CD14-positive monocyte (primary cell): ENCODE results near the gene PRKCA. TPM values are rescaled to one million over a fixed set of nuclear protein-coding genes. Genes with fewer than 3 reads are reported as not detected.

Experiments used
- DNase-seq, 3 donors: peaks; one replicate each; pipeline ENCODE4 v3.0.0-alpha.2; 2011 to 2022
- H2AFZ ChIP-seq: 2 replicates; pipeline ENCODE4 v1.6.0; 2012; ENCODE audit warnings: mild to moderate bottlenecking, low read depth, low read length, inconsistent platforms; ENCODE audit not compliant: insufficient read depth, poor library complexity, severe bottlenecking
- H3K27ac ChIP-seq, 2 donors: 1 replicate in 1 of 2; 2 replicates in 1 of 2; pipeline ENCODE4 v1.5.1; 2012 to 2013; ENCODE audit warnings: low read length in 2 of 2, control low read depth in 1 of 2, inconsistent platforms in 1 of 2, low read depth in 1 of 2, mild to moderate bottlenecking in 1 of 2
- H3K27me3 ChIP-seq, 2 donors: one replicate each; pipeline versions ENCODE4 v1.6.0 to v1.6.1; 2011 to 2013; ENCODE audit warnings: low read length in 2 of 2; ENCODE audit not compliant: control insufficient read depth in 2 of 2, insufficient read depth in 2 of 2
- H3K36me3 ChIP-seq, 2 donors: replicated peaks in 1 of 2; 1 replicate in 1 of 2; 2 replicates in 1 of 2; pipeline versions ENCODE4 v1.5.1 to v1.6.1; 2012 to 2013; ENCODE audit warnings: low read length in 2 of 2, control low read depth in 1 of 2, inconsistent platforms in 1 of 2, mild to moderate bottlenecking in 1 of 2; ENCODE audit not compliant: insufficient read depth in 2 of 2, control insufficient read depth in 1 of 2
- H3K4me1 ChIP-seq, 2 donors: 1 replicate in 1 of 2; 2 replicates in 1 of 2; pipeline versions ENCODE4 v1.5.1 to v1.6.1; 2012 to 2013; ENCODE audit warnings: low read length in 2 of 2, control low read depth in 1 of 2, inconsistent platforms in 1 of 2, mild to moderate bottlenecking in 1 of 2, moderate library complexity in 1 of 2; ENCODE audit not compliant: insufficient read depth in 2 of 2, control insufficient read depth in 1 of 2
- H3K4me2 ChIP-seq: replicated peaks from 2 replicates; pipeline ENCODE3; 2012; ENCODE audit warnings: low read length, moderate library complexity, mild to moderate bottlenecking; ENCODE audit not compliant: poor library complexity, severe bottlenecking; ENCODE audit errors: extremely low read depth
- H3K4me3 ChIP-seq, 3 experiments: fragments of 200-600 bp in 1 of 3; sonication (generic) in 1 of 3; replicated peaks in 1 of 3; 1 replicate in 2 of 3; 2 replicates in 1 of 3; pipeline ENCODE4 v1.5.1; 2011 to 2013; ENCODE audit warnings: low read length in 3 of 3, mild to moderate bottlenecking in 3 of 3, control low read depth in 2 of 3, low read depth in 2 of 3, inconsistent platforms in 1 of 3, moderate library complexity in 1 of 3
- H3K79me2 ChIP-seq: 2 replicates; pipeline ENCODE4 v1.6.0; 2012; ENCODE audit warnings: mild to moderate bottlenecking, control low read depth, inconsistent platforms, low read length, moderate library complexity; ENCODE audit not compliant: insufficient read depth
- H3K9ac ChIP-seq: 2 replicates; pipeline ENCODE4 v1.6.0; 2017; ENCODE audit warnings: low read length, mild to moderate bottlenecking; ENCODE audit not compliant: insufficient read depth, poor library complexity, severe bottlenecking
- H3K9me3 ChIP-seq, 2 donors: replicated peaks in 1 of 2; 1 replicate in 1 of 2; 2 replicates in 1 of 2; pipeline versions ENCODE4 v1.5.1 to v1.6.1; 2012 to 2013; ENCODE audit warnings: low read length in 2 of 2, control low read depth in 1 of 2; ENCODE audit not compliant: control insufficient read depth in 1 of 2, insufficient read depth in 1 of 2
- H4K20me1 ChIP-seq: 2 replicates; pipeline ENCODE4 v1.6.0; 2012; ENCODE audit warnings: mild to moderate bottlenecking, low read length, control low read depth, moderate library complexity; ENCODE audit not compliant: insufficient read depth
- H3K27ac Mint-ChIP-seq, 7 donors: one replicate each; pipeline ENCODE4 v1.8.0; 2020; ENCODE audit warnings: mild to moderate bottlenecking in 7 of 7, mixed read lengths in 7 of 7, moderate library complexity in 6 of 7, inconsistent platforms in 2 of 7
- H3K27me3 Mint-ChIP-seq, 3 donors: one replicate each; pipeline ENCODE4 v1.8.0; 2021 to 2022; ENCODE audit warnings: low read depth in 3 of 3, mild to moderate bottlenecking in 3 of 3, mixed read lengths in 3 of 3, moderate library complexity in 3 of 3, inconsistent platforms in 1 of 3
- H3K36me3 Mint-ChIP-seq, 2 donors: one replicate each; pipeline ENCODE4 v1.8.0; 2020; ENCODE audit warnings: mixed read lengths in 2 of 2, inconsistent platforms in 1 of 2, mild to moderate bottlenecking in 1 of 2
- H3K4me1 Mint-ChIP-seq: one replicate; pipeline ENCODE4 v1.8.0; 2020; ENCODE audit warnings: mild to moderate bottlenecking, mixed read lengths
- H3K4me3 Mint-ChIP-seq, 2 donors: one replicate each; pipeline ENCODE4 v1.8.0; 2020; ENCODE audit warnings: mild to moderate bottlenecking in 2 of 2, mixed read lengths in 2 of 2, moderate library complexity in 1 of 2
- H3K9me3 Mint-ChIP-seq, 7 donors: one replicate each; pipeline ENCODE4 v1.8.0; 2020 to 2022; ENCODE audit warnings: mixed read lengths in 7 of 7, mild to moderate bottlenecking in 6 of 7, moderate library complexity in 6 of 7, inconsistent platforms in 2 of 7
- CTCF ChIP-seq: fragments of 200-600 bp; IDR thresholded peaks from one replicate; pipeline ENCODE4 v1.8.0; 2022; ENCODE audit warnings: antibody characterized with exemption, mild to moderate bottlenecking
- WGBS: methylation state at CpG from one replicate; pipeline ENCODE4 v1.1.5; 2013; ENCODE audit warnings: missing lambda C conversion rate; ENCODE audit not compliant: insufficient coverage; 5-methylcytosine and 5-hydroxymethylcytosine counted together
- intact Hi-C, 2 donors: fragments of 100-400 bp; cut with micrococcal nuclease; formaldehyde crosslinking; loops; one replicate each; pipeline versions ENCODE4 v1.15.0 to v1.15.1; 2023
- polyA plus RNA-seq, 3 donors: library from polyadenylated mRNA; depleted of rRNA in 1 of 3; unstranded in 2 of 3; stranded (reverse) in 1 of 3; fragments of 300-500 nt in 2 of 3; fragments of >200 nt in 1 of 3; fragmentation: Illumina TruSeq in 2 of 3; gene quantifications; 1 replicate in 2 of 3; 2 replicates in 1 of 3; pipeline ENCODE4 v1.2.3, GENCODE V29; 2012 to 2021

PRKCA gene
- polyA plus RNA-seq, 3 donors = 0.22 to 7.1 (median 0.30) TPM

GRCh38 chr17:66369830-66370229, 67.4 kb downstream of the PRKCA start:
- H3K27me3 ChIP-seq = no peaks in the 10 kb centered on the region
- no peak for TF ChIP-seq CTCF
- no peaks in the 10 kb centered on the region for H3K9me3 ChIP-seq
- DNase-seq = no peak
- H3K4me3 ChIP-seq = no peak overlapping the region
- H3K4me1 Mint-ChIP-seq = peaks cover 9% of the 10 kb centered on the region
- H3K79me2 ChIP-seq = no peaks in the 10 kb centered on the region
- H3K4me1 ChIP-seq = no peaks in the 10 kb centered on the region
- H3K36me3 Mint-ChIP-seq = peaks cover 12 to 24% of the 10 kb centered on the region in 2 donors
- peaks cover under 1% of the 10 kb centered on the region for H4K20me1 ChIP-seq
- WGBS = no CpG with 5 or more reads among the region's 4 CpGs
- H2AFZ ChIP-seq = no peak overlapping the region
- H3K4me3 Mint-ChIP-seq = no peak overlapping the region
- no peak overlapping the region for H3K9ac ChIP-seq
- H3K9me3 Mint-ChIP-seq = no peaks in the 10 kb centered on the region
- H3K27ac ChIP-seq = no peak overlapping the region
- no peaks in the 10 kb centered on the region for H3K36me3 ChIP-seq
- peaks cover 0 to 5% (median 4%) of the 10 kb centered on the region in 3 donors for H3K27me3 Mint-ChIP-seq
- intact Hi-C loops = no loop called here
- H3K4me2 ChIP-seq = no peak overlapping the region
- no peak overlapping the region for H3K27ac Mint-ChIP-seq

DNA sequence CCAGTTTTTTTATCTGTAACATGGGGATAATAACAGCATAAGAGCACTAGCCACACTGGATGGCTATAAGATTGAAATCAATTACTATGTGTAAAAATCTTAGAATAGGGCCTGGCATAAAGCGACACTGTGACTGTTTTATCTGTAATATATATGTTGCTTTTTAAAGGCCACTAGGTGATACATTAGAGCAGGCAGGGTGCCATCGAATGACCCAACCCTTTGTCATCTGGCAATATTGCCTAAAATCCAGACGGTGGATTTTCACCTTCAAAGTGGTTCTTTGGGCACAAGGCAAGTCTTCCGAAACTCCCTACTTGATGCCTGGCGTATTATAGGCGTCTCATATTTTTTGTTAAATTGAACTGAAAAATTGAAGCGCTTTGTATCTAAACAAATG, 69.1 kb downstream of the PRKCA start:
- H3K4me1 Mint-ChIP-seq = peaks cover 3% of the 10 kb centered on the region
- no peaks in the 10 kb centered on the region for H3K9me3 Mint-ChIP-seq
- Histone ChIP-seq H3K9ac (no peak overlapping the region), H3K4me2 (no peak overlapping the region), H3K27ac (no peak overlapping the region), H3K4me1 (no peaks in the 10 kb centered on the region), H3K79me2 (no peaks in the 10 kb centered on the region), H3K9me3 (no peaks in the 10 kb centered on the region), H3K27me3 (no peaks in the 10 kb centered on the region), H3K4me3 (no peak overlapping the region), H3K36me3 (no peaks in the 10 kb centered on the region), H2AFZ (no peak overlapping the region), H4K20me1 (no peaks in the 10 kb centered on the region)
- no peaks in the 10 kb centered on the region for H3K27me3 Mint-ChIP-seq
- DNase-seq = no peak
- no peak overlapping the region for H3K4me3 Mint-ChIP-seq
- no peak for TF ChIP-seq CTCF
- intact Hi-C loops = no loop called here
- no peak overlapping the region for H3K27ac Mint-ChIP-seq
- H3K36me3 Mint-ChIP-seq = peaks cover 12 to 24% of the 10 kb centered on the region in 2 donors
- WGBS = 97% methylated on average over 5 of the region's 7 CpGs
